Neural progenitor cell (in vitro differentiated cells): ENCODE measurements around the gene POLR2L.

Experiments
- EZH2phosphoT487 ChIP-seq: fragments of 200-600 bp; sonication (generic); IDR thresholded peaks from 2 replicates; pipeline ENCODE4 v1.6.1; 2017; ENCODE audit warnings: antibody characterized with exemption
- TF ChIP-seq, protein P1 (sequence below): fragments of 200-600 bp; sonication (generic); IDR thresholded peaks from 2 replicates; pipeline ENCODE4 v1.5.1; 2017; ENCODE audit warnings: antibody characterized with exemption, mild to moderate bottlenecking

GRCh38 chr11:884578-885070 lies 42.3 kb upstream of the POLR2L start:
- TF ChIP-seq, protein P1, sequence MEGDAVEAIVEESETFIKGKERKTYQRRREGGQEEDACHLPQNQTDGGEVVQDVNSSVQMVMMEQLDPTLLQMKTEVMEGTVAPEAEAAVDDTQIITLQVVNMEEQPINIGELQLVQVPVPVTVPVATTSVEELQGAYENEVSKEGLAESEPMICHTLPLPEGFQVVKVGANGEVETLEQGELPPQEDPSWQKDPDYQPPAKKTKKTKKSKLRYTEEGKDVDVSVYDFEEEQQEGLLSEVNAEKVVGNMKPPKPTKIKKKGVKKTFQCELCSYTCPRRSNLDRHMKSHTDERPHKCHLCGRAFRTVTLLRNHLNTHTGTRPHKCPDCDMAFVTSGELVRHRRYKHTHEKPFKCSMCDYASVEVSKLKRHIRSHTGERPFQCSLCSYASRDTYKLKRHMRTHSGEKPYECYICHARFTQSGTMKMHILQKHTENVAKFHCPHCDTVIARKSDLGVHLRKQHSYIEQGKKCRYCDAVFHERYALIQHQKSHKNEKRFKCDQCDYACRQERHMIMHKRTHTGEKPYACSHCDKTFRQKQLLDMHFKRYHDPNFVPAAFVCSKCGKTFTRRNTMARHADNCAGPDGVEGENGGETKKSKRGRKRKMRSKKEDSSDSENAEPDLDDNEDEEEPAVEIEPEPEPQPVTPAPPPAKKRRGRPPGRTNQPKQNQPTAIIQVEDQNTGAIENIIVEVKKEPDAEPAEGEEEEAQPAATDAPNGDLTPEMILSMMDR, result no peak
- TF ChIP-seq EZH2phosphoT487, result no peak
